Suprapubic skin (tissue), 4 donors: Measurements from ENCODE around the gene MAGEH1.
"Not testable (repeated sequence)": the region's sequence is repeated elsewhere in the genome, so short reads cannot be mapped to it uniquely, and the experiment has no call there.

Source experiments
- EP300 ChIP-seq: sonication (generic); formaldehyde crosslinking; IDR thresholded peaks from one replicate; pipeline ENCODE4 v1.6.1; 2017; ENCODE audit warnings: antibody characterized with exemption
- POLR2A ChIP-seq, 2 donors: fragments of 450-650 bp; IDR thresholded peaks; one replicate each; pipeline ENCODE4 v1.6.1; 2017; ENCODE audit warnings: antibody characterized with exemption in 2 of 2, mild to moderate bottlenecking in 2 of 2, moderate library complexity in 2 of 2
- POLR2AphosphoS5 ChIP-seq, 3 donors: sonication (generic); formaldehyde crosslinking; IDR thresholded peaks; one replicate each; pipeline ENCODE4 v1.6.1; 2017; ENCODE audit warnings: antibody characterized with exemption in 3 of 3
- TF ChIP-seq, protein P1 (sequence below), 2 donors: fragments of 200-600 bp in 1 of 2; fragments of 450-650 bp in 1 of 2; sonication (generic) in 1 of 2; IDR thresholded peaks; one replicate each; pipeline ENCODE4 v1.5.1; 2016 to 2019; ENCODE audit warnings: antibody characterized with exemption in 2 of 2, mild to moderate bottlenecking in 1 of 2, moderate library complexity in 1 of 2

DNA sequence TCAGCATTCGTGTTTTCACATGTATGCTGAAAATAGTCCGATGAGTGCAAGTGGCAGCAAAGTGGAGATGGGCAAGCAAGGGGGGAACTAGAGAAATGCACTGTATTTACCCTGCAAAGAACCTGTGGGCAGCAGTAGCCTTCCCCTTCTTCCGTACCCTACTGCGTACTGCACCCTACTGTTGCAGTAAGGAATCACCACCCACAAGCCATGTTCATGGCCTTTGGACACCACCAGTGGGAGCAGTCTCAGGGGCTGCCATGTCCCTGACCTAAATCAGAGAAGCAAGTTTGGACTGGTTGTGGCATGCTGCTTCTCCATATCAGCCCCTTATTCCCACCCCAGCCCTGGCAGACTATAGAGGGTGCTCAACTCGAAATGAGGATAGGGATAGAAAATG lies 12.1 kb downstream of the MAGEH1 start:
- not testable (repeated sequence) for TF ChIP-seq POLR2A (IDR thresholded peaks at IDR 0.05); POLR2AphosphoS5 (IDR thresholded peaks at IDR 0.05); EP300
- TF ChIP-seq, protein P1, sequence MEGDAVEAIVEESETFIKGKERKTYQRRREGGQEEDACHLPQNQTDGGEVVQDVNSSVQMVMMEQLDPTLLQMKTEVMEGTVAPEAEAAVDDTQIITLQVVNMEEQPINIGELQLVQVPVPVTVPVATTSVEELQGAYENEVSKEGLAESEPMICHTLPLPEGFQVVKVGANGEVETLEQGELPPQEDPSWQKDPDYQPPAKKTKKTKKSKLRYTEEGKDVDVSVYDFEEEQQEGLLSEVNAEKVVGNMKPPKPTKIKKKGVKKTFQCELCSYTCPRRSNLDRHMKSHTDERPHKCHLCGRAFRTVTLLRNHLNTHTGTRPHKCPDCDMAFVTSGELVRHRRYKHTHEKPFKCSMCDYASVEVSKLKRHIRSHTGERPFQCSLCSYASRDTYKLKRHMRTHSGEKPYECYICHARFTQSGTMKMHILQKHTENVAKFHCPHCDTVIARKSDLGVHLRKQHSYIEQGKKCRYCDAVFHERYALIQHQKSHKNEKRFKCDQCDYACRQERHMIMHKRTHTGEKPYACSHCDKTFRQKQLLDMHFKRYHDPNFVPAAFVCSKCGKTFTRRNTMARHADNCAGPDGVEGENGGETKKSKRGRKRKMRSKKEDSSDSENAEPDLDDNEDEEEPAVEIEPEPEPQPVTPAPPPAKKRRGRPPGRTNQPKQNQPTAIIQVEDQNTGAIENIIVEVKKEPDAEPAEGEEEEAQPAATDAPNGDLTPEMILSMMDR (IDR thresholded peaks at IDR 0.05): not testable (repeated sequence)
